ENCODE results near the gene PASK. TPM values are rescaled to one million over a fixed set of nuclear protein-coding genes. Genes with fewer than 3 reads are reported as not detected.

PASK gene
- total and polyA plus RNA-seq, 2 donors (not counting 1 experiment from before 2014, with no cell fraction given): 48.2 to 144 TPM

- 93% methylated on average over 5 of the region's 6 CpGs for WGBS (ENCODE audit: insufficient coverage)
- H3K27me3 Mint-ChIP-seq: no peaks in the 10 kb centered on the region
- no peak overlapping the region for H3K9ac ChIP-seq (ENCODE audit: low read length)
- no peaks in the 10 kb centered on the region for H3K4me1 ChIP-seq (ENCODE audit: control insufficient read depth in 2 of 2, insufficient read depth in 2 of 2, low read length in 2 of 2)
- no peaks in the 10 kb centered on the region for H3K9me3 Mint-ChIP-seq (ENCODE audit: insufficient read depth)
- no peak overlapping the region for H3K27ac ChIP-seq (ENCODE audit: low read length in 2 of 2)
- intact Hi-C loops (cut with micrococcal nuclease): no loop called here
- no peaks in the 10 kb centered on the region for H3K9me3 ChIP-seq (ENCODE audit: control extremely low read depth in 1 of 3, control insufficient read depth in 2 of 3, insufficient read depth in 1 of 3, low read length in 2 of 3)
- H3K4me2 ChIP-seq (replicated peaks; ENCODE audit: low read depth, low read length, poor library complexity, severe bottlenecking): no peak overlapping the region
- no peak for ATAC-seq (ENCODE audit: low read depth)
- no peaks in the 10 kb centered on the region for H4K20me1 ChIP-seq (ENCODE audit: control insufficient read depth, insufficient read depth, low read length, poor library complexity, severe bottlenecking)
- DNase-seq: no peak
- CTCF ChIA-PET: no interaction called here
- peaks cover 4% of the 10 kb centered on the region for H3K4me1 Mint-ChIP-seq
- H2AFZ ChIP-seq (ENCODE audit: insufficient read depth, low read depth, low read length, poor library complexity, severe bottlenecking): no peak overlapping the region
- H3K27ac Mint-ChIP-seq: no peak overlapping the region
- H3K4me3 Mint-ChIP-seq: no peak overlapping the region
- no peaks in the 10 kb centered on the region for H3K27me3 ChIP-seq (replicated peaks in 1 of 4; ENCODE audit: control extremely low read depth in 1 of 4, control insufficient read depth in 3 of 4, insufficient read depth in 4 of 4, low read length in 3 of 4)
- peaks cover 0 to 27% of the 10 kb centered on the region in 2 experiments for H3K36me3 ChIP-seq (replicated peaks in 1 of 2; ENCODE audit: control extremely low read depth in 1 of 2, control insufficient read depth in 1 of 2, extremely low read depth in 1 of 2, insufficient read depth in 2 of 2, low read length in 1 of 2)
- H3K79me2 ChIP-seq (ENCODE audit: control insufficient read depth, insufficient read depth, low read length): peaks cover 35% of the 10 kb centered on the region
- TF ChIP-seq CTCF (IDR thresholded peaks at IDR 0.05) (no peak), EZH2 (IDR thresholded peaks at IDR 0.05; ENCODE audit: borderline replicate concordance, insufficient read depth, low read depth, low read length, poor library complexity, severe bottlenecking) (no peak)
- POLR2A ChIA-PET: interaction anchor here (0.6 kb wide), 1 partner anchor 56 kb away, joined by 3 read pairs; no protein-coding TSS in a partner anchor
- H3K4me3 ChIP-seq (ENCODE audit: control extremely low read depth in 1 of 5, extremely low read depth in 1 of 5, insufficient read depth in 1 of 5, low read depth in 2 of 5, low read length in 4 of 5): no peak overlapping the region
These were observed 7.2 kb downstream of the PASK start for GRCh38 chr2:241142063-241142462.

GRCh38 chr2:241141214-241141770 lies 8.0 kb downstream of the PASK start:
- intact Hi-C loops (cut with micrococcal nuclease): no loop called here
- ChIA-PET POLR2A (no interaction called here), CTCF (no interaction called here)
- no peaks in the 10 kb centered on the region for H3K9me3 Mint-ChIP-seq (ENCODE audit: insufficient read depth)
- H3K27me3 Mint-ChIP-seq: no peaks in the 10 kb centered on the region
- H3K27me3 ChIP-seq (replicated peaks in 1 of 4; ENCODE audit: control extremely low read depth in 1 of 4, control insufficient read depth in 3 of 4, insufficient read depth in 4 of 4, low read length in 3 of 4): no peaks in the 10 kb centered on the region
- H3K4me1 Mint-ChIP-seq: peaks cover 2% of the 10 kb centered on the region
- no peak overlapping the region for H3K4me2 ChIP-seq (replicated peaks; ENCODE audit: low read depth, low read length, poor library complexity, severe bottlenecking)
- H3K9ac ChIP-seq (ENCODE audit: low read length): no peak overlapping the region
- WGBS (ENCODE audit: insufficient coverage): 96% methylated on average over 13 of the region's 14 CpGs
- H3K36me3 ChIP-seq (replicated peaks in 1 of 2; ENCODE audit: control extremely low read depth in 1 of 2, control insufficient read depth in 1 of 2, extremely low read depth in 1 of 2, insufficient read depth in 2 of 2, low read length in 1 of 2): peaks cover 0 to 30% of the 10 kb centered on the region in 2 experiments
- H3K27ac ChIP-seq (ENCODE audit: low read length in 2 of 2): no peak overlapping the region
- H3K27ac Mint-ChIP-seq: no peak overlapping the region
- ATAC-seq (ENCODE audit: low read depth): no peak
- H3K9me3 ChIP-seq (ENCODE audit: control extremely low read depth in 1 of 3, control insufficient read depth in 2 of 3, insufficient read depth in 1 of 3, low read length in 2 of 3): no peaks in the 10 kb centered on the region
- no peaks in the 10 kb centered on the region for H4K20me1 ChIP-seq (ENCODE audit: control insufficient read depth, insufficient read depth, low read length, poor library complexity, severe bottlenecking)
- no peak overlapping the region for H3K4me3 Mint-ChIP-seq
- H3K4me1 ChIP-seq (ENCODE audit: control insufficient read depth in 2 of 2, insufficient read depth in 2 of 2, low read length in 2 of 2): no peaks in the 10 kb centered on the region
- no peak for DNase-seq
- no peak for TF ChIP-seq EZH2 (IDR thresholded peaks at IDR 0.05; ENCODE audit: borderline replicate concordance, insufficient read depth, low read depth, low read length, poor library complexity, severe bottlenecking)
- TF ChIP-seq CTCF (IDR thresholded peaks at IDR 0.05): no peak
- H2AFZ ChIP-seq (ENCODE audit: insufficient read depth, low read depth, low read length, poor library complexity, severe bottlenecking): no peak overlapping the region
- H3K79me2 ChIP-seq (ENCODE audit: control insufficient read depth, insufficient read depth, low read length): peaks cover 35% of the 10 kb centered on the region
- no peak overlapping the region for H3K4me3 ChIP-seq (ENCODE audit: control extremely low read depth in 1 of 5, extremely low read depth in 1 of 5, insufficient read depth in 1 of 5, low read depth in 2 of 5, low read length in 4 of 5)

All from B cell (primary cell).